ENCODE measurements around the gene RFTN1.

DNA sequence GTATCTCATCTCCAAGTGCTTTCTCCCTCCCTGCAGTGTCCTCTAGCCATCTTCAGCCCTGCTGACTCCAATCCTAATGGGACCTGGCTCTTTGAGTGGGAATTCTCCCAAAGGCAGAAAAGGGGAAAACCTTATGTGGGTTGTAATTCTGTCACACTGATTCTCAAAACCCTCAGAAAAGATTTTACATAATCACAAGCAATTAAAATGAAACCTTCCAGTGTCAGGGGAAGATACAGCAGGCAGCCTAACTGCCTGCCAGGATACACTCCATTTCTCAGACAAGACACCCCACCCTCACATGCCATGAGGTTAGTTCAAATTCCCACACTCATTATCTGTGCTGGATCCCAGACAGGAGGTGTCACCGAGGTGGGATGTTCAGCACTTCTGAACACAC, 121.4 kb downstream of the RFTN1 start:
- TF ChIP-seq POLR2A (IDR thresholded peaks at IDR 0.05; ENCODE audit: low read length) (no peak), GATA1 (IDR thresholded peaks at IDR 0.05; ENCODE audit: low read depth, low read length) (no peak)
